HepG2 (cell line): ENCODE results near the gene NFS1. TPM values are rescaled to one million over a fixed set of nuclear protein-coding genes. Genes with fewer than 3 reads are reported as not detected.

ENCODE experiments used
- ARID3A ChIP-seq: IDR thresholded peaks from 2 replicates; pipeline ENCODE4 v1.6.1; 2012; ENCODE audit warnings: low read depth, low read length, improper control_type of control experiment
- ARNT2 ChIP-seq: sonication (generic); formaldehyde crosslinking; IDR thresholded peaks from 2 replicates; pipeline ENCODE4 v1.8.0; 2022; ENCODE audit warnings: mild to moderate bottlenecking, low read depth, missing genetic modification reagents, moderate library complexity
- CTCF ChIP-seq: sonication (generic); formaldehyde crosslinking; IDR thresholded peaks from 2 replicates; pipeline ENCODE4 v1.5.0; 2020; ENCODE audit warnings: mild to moderate bottlenecking, missing genetic modification reagents, moderate library complexity
- FOXP1 ChIP-seq, 2 experiments: fragments of 450-650 bp in 1 of 2; IDR thresholded peaks; 2 replicates each; pipeline ENCODE4 v1.6.1; 2017 to 2018; ENCODE audit warnings: antibody characterized with exemption in 1 of 2
- PHF21A ChIP-seq: sonication (generic); formaldehyde crosslinking; IDR thresholded peaks from 2 replicates; pipeline ENCODE4 v1.5.0; 2020; ENCODE audit warnings: mild to moderate bottlenecking, missing genetic modification reagents
- SIN3A ChIP-seq: IDR thresholded peaks from 2 replicates; pipeline ENCODE4 v1.6.1; 2011; ENCODE audit warnings: low read depth, mild to moderate bottlenecking, control low read depth, low read length, borderline replicate concordance
- YY1 ChIP-seq: IDR thresholded peaks from 2 replicates; pipeline ENCODE4 v1.6.1; 2011; ENCODE audit warnings: low read length, low read depth, moderate library complexity, mild to moderate bottlenecking; ENCODE audit not compliant: insufficient read depth, insufficient replicate concordance
- ZBTB1 ChIP-seq: sonication (generic); formaldehyde crosslinking; IDR thresholded peaks from 2 replicates; pipeline ENCODE4 v1.4.0; 2020; ENCODE audit warnings: missing genetic modification reagents, borderline replicate concordance
- ZBTB33 ChIP-seq: sonication (generic); formaldehyde crosslinking; IDR thresholded peaks from 2 replicates; pipeline ENCODE4 v1.4.0; 2020; ENCODE audit warnings: missing genetic modification reagents
- ZFAT ChIP-seq: sonication (generic); formaldehyde crosslinking; conservative IDR thresholded peaks from 2 replicates; pipeline ENCODE4 v1.8.1; 2023; ENCODE audit warnings: missing genetic modification reagents, inconsistent platforms
- ZMAT3 ChIP-seq: sonication (generic); formaldehyde crosslinking; conservative IDR thresholded peaks from 2 replicates; pipeline ENCODE4 v1.7.0; 2021; ENCODE audit warnings: missing genetic modification reagents
- ZNF660 ChIP-seq: sonication (generic); formaldehyde crosslinking; IDR thresholded peaks from 2 replicates; pipeline ENCODE4 v1.5.1; 2020; ENCODE audit warnings: mild to moderate bottlenecking, low read depth, missing genetic modification reagents, borderline replicate concordance
- ZNF709 ChIP-seq: sonication (generic); formaldehyde crosslinking; IDR thresholded peaks from 2 replicates; pipeline ENCODE4 v1.5.0; 2020; ENCODE audit warnings: mild to moderate bottlenecking, missing genetic modification reagents
- ZNF768 ChIP-seq: sonication (generic); formaldehyde crosslinking; IDR thresholded peaks from 2 replicates; pipeline ENCODE4 v1.4.0; 2020; ENCODE audit warnings: missing genetic modification reagents
- polyA plus RNA-seq, 8 experiments: library from polyadenylated mRNA; depleted of rRNA in 3 of 8; stranded (reverse) in 7 of 8; unstranded in 1 of 8; fragments of >200 nt; fragmentation: Illumina TruSeq in 4 of 8; extraction: Trizol in 4 of 8; gene quantifications; 2 replicates each; pipeline versions ENCODE4 v1.2.1 to v1.2.3, GENCODE V29; 2011 to 2016; ENCODE audit warnings: low read depth in 4 of 8, missing spikeins in 1 of 8, mixed read lengths in 1 of 8; ENCODE audit not compliant: insufficient read depth in 1 of 8
- total RNA-seq, 5 experiments: library from RNA; depleted of rRNA; stranded (reverse); fragments of >200 nt; fragmentation: Illumina TruSeq; extraction: Trizol; gene quantifications; 2 replicates each; pipeline ENCODE4 v1.2.3, GENCODE V29; 2016; ENCODE audit warnings: low read depth in 1 of 5

NFS1 gene
- total and polyA plus RNA-seq, 2 of the 13 experiments (the other 11 are each of a cell fraction or from before 2014, with no cell fraction given), result 65.9 to 88.1 TPM

- TF ChIP-seq ZMAT3 (CRISPR knock-in tag) (no peak), ARNT2 (CRISPR knock-in tag) (no peak), ZFAT (no peak), YY1 (no peak), FOXP1 (IDR thresholded peaks at IDR 0.05) (no peak), FOXP1 (CRISPR knock-in tag; IDR thresholded peaks at IDR 0.05) (no peak), SIN3A (no peak), ARID3A (no peak), CTCF (CRISPR knock-in tag) (no peak), ZNF709 (CRISPR knock-in tag) (no peak), ZBTB1 (CRISPR knock-in tag) (no peak), PHF21A (CRISPR knock-in tag) (no peak), ZBTB33 (CRISPR knock-in tag) (0 out of 2 replicates have a peak, but pooled peaks have one; percentile 34), ZNF660 (CRISPR knock-in tag) (no peak), ZNF768 (CRISPR knock-in tag) (no peak)
Measured at GRCh38 chr20:35726842-35727711, 27.9 kb upstream of the NFS1 start (continued).
